GM12891 (cell line): ENCODE measurements around the gene NXPE4.
"Not testable (repeated sequence)": the region's sequence is repeated elsewhere in the genome, so short reads cannot be mapped to it uniquely, and the experiment has no call there.

Experiments
- POLR2AphosphoS5 ChIP-seq: IDR thresholded peaks from 2 replicates; pipeline ENCODE4 v1.6.1; 2011; ENCODE audit warnings: low read depth, low read length, control low read depth
- SPI1 ChIP-seq: IDR thresholded peaks from 2 replicates; pipeline ENCODE4 v1.6.1; 2011; ENCODE audit warnings: low read depth, low read length, control low read depth

DNA sequence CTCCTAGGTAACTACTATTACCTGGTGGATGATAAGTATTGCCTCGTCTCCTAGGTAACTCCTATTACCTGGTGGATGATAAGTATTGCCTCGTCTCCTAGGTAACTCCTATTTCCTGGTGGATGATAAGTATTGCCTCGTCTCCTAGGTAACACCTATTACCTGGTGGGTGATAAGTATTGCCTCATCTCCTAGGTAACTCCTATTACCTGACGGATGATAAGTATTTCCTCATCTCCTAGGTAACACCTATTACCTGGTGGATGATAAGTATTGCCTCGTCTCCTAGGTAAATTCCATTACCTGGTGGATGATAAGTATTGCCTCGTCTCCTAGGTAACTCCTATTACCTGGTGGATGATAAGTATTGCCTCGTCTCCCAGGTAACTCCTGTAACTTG is 7.6 kb upstream of the NXPE4 start:
- TF ChIP-seq SPI1, POLR2AphosphoS5: not testable (repeated sequence)
